CMK (cell line): ENCODE data around the gene MSN.

Source experiments
- DNase-seq: peaks from one replicate; pipeline ENCODE4 v3.0.0-alpha.2; 2010; ENCODE audit warnings: low read depth

The MSN gene

DNA sequence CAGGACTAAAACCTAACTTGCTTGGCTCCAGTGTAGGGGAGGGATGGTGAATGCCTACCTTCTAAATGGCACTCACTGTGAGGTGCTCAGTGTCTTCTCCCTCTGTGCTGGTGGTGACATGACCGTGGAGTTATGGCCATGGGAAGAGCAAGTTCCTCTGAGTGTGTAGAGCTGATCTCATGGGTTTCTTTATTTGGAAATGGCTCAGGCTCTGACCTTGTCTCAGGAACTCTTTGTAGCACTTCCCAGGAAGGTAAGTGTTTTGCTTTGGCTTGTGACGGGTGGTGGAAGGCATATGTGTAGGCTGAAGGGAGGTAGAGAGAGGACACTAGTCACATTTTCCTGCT lies 6.4 kb downstream of the MSN start:
- DNase-seq: no peak

DNA sequence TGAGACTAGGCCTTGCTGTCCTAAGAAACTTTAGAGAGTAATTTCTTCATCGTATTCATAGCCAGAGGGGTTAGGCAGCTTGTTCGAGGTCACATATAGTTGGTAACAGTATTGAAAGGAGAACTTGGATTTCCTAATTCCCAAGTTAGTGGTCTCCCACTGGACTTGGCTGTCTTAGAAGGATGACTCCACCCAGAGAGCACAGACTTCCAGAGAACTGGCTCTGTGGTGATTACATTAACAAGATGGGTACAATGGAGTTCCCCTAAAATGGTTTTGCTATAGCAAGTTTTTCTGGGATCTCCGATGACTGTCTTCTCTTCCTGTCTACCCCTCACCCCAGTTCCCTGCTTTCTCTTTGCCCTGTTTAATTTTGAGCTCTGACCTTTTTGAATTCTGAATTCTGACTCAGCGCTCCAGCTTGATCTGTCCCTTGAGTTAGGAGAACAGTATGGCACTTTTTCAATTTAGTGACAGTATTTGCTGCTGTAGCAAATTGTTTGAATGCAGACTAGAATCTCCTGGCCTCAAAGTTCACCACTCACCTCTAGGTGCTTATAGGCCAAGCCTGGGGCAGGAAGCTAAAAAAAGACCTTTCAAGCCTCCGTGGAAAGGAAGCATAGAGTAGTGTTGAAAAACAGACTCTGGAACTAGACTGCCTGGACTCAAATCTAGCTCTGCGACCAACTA lies 6.9 kb downstream of the MSN start:
- DNase-seq: no peak

DNA sequence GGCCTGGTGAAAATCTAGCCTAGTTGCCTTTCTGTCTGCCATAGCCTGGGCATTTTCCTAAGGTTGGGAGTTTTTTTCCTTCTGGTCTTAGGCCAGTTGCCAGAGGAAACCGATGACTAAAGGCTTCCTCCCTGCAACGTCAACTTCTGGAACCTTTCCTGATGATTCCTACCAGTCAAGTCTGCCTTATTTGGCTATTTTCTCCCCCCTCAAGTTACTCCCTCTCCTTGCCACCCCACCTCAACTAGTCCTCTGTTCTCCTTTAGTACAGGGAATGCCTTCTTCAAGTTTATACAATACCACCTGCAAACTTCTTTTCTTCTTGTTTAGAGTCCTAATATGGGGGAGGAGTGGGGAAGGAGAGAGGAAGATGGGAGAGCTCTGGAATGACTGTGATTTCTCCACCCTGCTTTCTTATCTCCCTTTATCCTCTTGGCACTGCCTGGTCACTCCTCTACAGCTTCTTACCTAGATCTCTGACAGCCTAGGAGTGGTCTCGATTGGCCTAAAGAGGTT lies 10.6 kb downstream of the MSN start:
- DNase-seq: no peak

DNA sequence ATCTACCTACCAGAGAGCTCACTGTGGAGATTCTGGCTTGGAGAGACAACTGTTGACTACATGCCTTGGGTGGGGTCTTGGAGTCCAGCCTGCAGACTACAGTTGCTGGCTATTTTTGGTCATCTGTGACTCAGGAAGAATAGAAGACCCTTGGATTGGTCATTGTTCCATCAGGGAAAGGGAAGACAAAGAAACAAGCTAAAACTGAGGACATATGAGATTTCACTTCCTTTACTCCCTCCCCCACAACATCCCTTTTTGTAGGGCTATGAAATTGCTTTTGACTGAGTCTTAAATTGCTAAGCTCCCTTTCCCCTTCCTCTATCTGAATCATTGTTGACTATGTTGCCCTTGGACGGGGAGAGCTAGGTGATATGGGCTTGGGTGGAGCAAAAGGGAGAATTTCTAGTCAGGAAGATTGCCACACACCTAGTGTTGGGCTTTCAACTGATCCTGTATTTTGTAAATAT lies 11.7 kb downstream of the MSN start:
- no peak for DNase-seq

DNA sequence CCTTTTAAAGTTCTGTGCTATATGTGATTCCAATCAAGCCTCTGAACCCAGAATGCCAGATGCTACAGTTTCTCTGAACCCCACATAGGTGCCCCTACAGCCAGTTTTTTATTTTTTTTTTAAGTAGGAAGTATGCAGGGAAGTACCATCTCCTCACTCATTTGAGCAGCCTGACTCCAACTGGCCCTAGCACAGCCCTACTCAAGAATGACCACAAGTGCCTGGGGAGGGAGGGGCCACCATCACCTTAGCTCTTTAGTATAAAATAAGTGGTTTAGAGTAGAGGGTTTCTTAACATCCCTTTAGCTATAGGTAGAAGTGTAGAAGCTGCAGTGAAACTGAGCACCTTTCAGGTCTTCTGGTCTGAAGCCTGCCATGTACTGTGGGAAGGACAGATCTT lies 14.4 kb downstream of the MSN start:
- DNase-seq: no peak

DNA sequence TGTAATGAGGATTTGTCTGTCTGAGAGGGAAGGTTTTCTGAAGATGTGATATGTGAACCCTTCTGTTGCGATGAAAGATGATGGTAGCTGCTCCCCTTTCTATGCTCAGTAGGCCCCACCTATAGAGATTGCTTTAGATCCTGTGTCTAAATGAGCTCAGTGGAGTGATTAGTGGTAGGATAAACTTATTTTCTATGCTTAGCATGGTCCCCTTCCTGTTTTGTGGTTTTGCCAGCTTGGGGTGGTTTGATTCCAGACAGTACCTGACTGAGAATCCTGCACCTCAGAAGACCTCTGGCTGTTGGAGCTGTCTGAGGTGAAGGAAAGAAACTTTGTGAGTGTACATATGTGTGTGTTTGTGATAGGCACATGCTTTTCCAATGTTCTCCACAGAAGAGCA lies 17.7 kb downstream of the MSN start:
- no peak for DNase-seq

DNA sequence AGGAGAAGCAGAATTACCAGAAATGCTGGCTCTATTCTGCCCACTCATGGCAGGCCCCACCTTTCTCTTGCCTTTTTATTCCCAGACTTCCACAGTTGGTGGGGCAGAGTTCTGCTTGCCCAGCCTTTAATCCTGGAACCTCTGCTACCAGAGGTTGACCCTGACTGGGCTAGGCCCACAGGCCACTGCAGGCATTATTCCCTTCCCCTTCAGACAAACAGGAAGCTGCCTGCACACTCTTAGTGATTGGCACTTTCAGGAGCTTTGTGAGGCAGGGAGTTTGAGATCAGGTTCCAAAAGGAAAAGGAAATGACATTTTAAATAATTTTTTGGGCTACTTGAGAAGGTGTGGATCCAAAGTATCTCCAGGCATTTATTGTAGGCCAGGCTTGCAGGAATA lies 18.8 kb downstream of the MSN start:
- DNase-seq: no peak

DNA sequence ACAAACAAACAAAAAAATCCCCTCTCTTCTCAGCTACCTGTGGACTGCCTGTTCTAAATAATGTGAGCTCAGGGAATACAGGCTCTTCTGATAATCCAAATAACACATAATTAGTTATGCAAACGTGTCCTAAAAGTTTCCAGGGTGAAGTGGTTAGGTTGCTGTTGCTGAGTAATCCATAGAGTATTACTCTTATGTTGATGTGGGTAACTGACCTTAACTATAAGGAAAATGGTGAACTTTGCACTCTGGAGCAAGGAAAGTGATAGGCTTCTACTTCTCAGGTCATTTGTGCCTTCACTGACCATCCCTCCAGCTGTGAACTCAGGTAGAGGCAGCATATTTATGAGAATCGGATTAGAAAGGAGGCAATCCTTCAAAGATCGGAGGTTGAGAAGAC lies 19.9 kb downstream of the MSN start:
- no peak for DNase-seq

DNA sequence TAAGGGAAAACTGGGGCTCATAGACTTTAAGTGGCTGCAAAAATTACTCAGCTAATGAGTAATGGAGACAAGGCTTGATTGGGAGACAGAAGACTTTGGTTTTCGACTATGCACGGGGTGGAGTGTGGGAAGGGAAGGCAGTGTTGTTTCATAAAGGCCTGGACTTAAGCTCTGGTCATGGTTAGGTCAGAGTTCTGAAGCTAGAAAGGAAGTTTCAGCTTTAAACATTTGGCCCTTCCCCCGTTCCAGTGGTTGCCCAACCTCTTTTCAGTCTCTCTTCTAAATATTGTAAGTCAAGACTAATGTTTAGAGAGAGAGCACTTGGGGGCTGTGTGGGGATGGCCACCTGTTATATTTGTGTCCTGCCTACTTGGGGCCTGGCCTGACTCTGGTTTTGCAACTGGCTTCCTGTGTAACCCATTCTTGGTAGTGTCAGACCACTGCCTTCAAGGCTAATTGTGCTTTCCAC lies 21.0 kb downstream of the MSN start:
- DNase-seq: no peak

DNA sequence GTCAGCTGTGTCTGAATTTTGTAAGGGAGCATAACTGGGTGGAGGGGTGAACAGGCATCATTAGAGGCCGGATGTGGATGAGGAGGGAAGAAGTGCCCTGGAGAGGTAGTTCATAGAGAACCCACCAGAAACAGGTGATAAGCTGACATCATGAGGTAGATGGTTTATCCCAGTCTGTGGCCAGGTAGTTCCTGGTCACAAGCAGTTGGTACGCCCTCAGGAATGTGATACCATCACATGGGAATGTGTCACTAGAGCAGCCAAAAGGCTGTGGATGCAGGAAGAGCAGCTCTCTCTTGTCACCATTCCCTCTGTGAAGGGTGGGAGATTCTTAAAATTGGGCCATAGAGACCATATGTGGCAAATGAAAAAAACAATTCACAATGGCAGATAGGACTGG lies 21.9 kb downstream of the MSN start:
- DNase-seq: no peak

DNA sequence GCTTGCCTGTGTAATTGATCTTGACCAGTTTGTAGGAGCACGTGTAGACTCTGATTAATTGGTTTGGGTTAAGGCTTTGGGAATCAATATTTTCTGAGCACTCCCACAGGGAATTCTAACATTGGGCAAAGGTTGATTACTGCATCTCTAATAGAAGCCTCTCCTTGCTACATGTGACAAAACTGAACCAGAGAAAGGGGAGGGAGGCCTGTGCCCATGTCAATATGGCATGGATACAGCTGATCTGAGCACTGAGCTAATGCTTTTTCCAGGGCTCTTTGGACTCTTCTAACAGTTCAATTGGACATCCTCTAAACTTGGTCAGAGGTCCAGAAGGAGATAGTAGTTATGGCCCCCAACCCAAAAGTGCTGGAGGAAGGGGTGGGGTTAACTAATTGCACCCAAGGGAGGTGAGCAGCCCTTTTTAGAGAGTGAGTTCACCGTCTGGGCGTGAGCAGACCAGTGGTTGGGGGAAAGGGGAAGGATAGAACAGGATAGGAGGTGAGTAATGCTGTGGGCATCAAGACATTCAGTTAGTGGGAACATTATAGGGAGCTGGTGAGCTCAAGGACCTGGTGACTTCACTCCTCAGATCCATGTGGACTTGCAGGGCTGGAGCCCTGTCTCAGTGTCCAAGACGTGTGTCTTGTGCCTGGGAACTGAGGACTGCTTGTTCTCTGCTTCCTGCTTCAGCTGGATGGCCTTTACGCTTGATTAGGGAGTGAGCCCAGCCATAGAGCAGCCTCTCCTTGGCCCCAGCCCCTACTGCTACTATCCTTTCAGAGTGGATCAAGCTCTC lies 22.8 kb downstream of the MSN start:
- no peak for DNase-seq

DNA sequence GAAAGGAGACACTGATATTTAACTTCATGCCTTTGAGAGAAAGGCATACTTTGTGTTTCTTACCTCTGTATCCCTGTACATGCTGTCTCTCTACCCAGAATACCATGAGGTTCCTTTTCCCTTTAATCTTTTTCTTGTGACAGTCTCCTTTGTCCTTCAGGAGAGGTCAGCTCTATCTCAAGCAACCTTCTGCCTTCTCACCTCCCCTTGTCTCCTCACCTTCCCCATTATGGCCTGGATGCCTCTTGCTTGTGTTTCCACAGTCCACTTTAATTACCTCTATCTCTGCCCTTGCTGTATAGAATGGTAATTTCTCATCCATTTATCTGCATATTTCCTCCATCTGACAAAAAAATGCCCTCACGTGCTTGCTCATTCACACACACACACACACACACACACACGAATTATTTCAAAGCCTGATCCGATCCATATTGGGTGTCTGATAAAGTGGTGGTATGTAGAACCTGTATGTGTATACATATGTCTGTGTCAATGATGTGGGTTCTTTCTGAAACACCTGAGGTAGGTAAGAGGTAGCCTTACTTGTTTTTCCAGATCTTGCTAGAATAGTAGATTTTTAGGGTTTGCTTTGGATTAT lies 28.5 kb downstream of the MSN start:
- no peak for DNase-seq

DNA sequence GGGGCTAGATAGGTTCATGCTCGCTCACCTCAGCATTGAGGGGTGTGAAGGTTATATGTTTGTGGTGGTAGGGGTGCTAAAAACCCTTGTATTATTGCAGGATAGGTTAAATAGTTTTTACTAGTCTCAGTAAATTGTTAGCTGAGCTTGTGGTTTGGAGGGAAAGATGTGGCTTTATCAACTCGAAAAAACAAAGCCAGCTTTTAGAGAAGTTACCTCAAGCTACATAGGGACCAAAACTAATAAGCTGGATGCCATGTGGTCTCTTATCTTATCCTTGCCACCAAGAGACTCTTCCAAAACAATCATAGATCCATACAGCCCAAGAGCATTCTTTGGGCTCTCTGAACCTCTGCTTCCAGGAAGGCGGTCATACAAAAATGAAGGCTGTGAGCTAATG lies 29.2 kb downstream of the MSN start:
- DNase-seq: no peak

DNA sequence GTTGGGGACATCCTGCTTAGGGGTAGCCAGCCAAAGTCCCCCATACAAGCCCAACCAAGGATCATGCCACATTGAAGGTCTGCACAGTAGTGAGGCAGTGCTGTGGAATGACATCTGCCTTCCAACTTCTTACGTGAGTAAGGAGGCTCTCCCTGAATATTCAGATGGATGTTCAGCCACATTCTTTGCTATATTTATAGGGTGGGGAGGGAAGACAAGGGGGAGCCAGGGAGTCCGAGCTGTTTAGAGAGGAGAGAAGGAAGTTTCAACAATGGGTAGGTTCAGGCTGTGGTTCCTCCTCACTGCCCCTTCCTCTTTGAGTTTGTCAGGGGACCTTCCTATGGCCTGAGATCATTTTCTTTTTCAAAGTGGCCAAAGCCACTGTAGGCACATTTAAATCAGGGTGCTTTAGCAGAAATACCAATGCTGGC lies 29.8 kb downstream of the MSN start:
- DNase-seq: no peak

DNA sequence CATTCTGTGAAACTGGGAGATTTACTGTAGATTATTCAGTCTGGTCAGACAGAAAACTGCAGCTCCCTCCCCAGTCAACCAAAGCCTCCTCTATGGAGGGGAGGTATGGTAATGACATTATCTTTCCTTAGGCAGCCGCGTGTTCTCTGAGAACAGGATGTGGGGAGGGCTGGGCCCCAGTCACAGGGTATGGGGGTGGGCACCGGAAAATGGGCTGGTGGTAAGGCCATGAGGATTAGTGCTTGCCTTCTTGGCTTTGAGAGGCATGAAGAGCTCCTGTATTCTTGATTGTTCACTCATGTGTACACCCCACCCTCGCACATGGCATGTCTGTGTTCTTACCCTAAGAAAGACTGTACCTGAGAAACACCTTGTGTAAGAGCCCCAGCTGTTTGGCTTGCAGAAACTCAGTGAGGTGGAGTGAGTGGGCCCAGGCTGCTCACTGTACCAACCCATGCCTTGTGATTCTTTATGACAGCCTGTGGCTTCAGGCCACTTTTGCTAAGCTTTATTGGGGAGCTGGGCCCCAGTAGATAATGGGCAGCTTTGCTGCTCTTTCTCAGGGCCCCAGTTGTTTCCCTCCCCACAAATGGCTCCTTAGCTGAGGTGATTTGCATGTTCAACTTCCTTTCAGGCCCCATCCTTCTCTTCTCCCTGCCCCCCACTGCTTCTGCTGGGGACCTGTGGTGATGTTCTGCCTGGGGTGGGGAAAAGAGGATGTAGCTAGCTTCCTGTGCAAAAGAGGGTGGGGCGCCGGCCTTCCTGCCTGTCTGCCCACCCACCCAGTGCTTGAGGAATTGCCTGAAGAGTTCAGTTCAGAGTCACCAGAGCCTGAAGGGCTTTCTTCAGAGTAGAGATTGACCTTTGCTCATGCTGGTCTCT lies 30.7 kb downstream of the MSN start:
- DNase-seq: peak; percentile 69

DNA sequence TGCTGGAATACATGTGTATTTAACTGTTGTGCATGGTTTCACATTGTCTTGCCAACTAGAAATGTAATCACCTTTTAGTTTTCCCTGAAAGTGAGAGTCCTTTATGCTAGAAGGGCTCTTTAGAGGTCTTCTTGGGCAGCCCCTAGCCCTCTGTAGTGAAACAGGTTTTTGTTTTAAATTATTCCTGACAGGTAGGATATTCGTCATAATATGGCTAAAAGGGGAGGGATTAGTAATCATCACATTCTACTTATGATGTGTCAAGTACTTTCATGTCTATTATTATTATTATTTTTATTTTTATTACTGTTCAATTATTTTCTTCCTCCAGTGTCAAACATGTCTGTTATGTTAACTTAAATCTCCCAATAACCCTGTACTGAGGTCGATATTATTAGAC lies 35.5 kb downstream of the MSN start:
- DNase-seq: no peak

DNA sequence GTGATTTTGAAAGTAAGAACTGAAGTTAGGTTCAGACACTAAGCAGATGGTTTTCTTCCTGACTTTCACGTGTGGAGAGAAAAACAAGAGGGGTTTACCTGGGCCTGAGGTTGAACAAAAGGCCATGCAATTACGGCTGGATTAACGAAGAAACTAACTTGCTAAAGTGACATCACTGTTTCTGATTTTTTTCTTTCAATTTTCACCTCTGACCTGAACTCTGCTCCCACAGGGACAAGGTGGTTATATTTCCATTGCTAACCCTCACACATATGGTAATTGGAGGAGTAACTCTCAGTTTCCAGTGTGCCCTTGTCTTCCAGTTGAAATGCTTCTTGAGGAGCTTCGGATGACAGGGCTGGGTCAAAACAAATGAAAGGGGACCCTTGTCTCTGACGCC lies 38.0 kb downstream of the MSN start:
- DNase-seq: no peak

DNA sequence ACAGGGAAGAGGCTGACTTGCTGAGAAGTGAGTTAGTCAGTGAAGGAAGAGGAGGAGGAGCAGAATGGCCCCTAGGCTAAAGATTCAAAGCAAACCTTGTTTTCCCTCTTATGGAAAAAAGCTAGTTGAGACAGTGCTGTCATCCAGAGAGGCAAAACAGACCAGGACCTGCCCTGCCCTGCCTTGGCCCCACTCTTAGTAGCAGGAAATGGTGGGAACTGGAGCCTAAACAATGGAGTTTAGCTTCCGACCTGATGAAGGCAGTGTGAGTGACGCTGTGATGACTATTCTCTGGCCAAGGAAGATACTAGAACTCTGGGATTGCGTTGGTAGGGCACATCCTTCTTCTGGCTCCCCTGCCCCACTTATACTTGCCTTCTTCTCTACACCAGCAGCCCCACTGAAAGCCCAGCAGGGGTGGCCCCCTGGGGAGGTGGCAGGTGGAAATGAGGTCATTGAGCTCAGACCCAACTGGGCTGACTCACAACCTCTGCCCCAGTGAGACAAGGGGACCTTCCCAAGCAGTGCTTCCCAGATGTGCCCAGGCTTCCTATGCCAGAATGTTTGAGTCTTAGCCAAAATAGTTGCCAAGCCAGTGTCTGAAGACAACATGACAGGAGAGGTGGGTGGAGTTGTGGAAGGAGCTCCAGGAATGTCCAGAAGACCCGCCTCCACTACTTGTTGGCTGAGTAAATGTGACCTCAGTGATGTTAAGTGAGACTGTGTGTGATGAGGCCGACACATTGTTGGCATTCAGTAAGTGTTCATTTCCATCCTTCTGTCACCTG lies 38.8 kb downstream of the MSN start:
- no peak for DNase-seq

DNA sequence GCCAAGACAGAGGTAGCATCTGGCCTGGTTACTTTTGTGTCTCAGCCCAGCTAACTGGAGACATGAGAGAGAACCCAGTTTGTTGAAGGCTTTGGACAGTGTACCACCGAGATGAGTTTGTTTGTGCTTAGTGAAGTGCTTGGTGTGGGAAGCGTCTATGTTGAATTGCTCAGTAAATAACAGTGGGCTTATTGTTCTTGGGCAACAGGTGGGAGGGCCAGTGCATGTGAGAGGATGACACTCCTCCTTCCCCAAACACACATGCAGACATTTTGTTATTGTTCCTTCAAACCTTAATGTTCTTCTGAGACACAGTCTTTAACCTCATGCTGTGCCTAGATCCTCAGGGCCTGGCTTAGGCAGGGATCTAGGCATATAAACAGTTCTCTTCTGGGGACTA lies 39.7 kb downstream of the MSN start:
- no peak for DNase-seq

DNA sequence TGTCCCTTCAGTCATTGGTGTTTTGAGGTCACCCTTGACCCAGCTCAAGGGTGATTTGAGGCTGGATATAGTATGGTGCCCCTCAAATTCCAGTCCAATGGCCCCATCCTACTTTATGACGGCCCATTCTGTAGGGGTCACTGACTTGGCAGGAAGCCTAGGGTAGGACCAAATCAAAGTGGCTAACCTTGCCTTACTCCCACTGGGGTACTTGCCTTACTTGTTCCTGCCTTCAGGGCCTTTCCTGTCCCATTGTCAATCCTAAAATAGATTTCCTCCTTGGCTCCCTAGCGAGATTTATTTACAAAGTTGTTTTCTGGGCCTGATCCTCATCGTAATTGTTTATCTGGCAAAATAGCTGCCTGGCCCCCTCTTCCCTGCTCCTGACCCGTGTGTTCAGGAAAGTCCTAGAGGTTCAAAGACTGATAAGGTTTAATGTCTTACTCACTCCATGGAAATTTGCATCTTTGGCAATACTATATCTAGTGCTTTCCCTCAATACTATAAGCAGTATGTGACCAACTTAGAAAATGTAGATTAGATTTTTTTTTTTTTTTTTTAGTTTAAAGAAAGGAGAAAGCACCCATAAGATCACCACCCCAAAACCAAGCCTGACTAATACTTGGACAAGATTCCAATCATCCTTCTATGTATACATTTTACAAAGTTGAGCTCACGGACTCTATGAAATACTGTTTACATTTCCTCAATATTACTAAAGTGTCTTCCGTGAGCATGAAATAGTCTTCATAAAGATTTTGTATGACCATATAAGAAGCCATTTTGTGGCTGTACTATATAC lies 44.8 kb downstream of the MSN start:
- no peak for DNase-seq
